Loucy (cell line): ENCODE results near the gene APPBP2.

Source experiments
- EZH2phosphoT487 ChIP-seq: fragments of 200-600 bp; IDR thresholded peaks from 2 replicates; pipeline ENCODE4 v1.6.1; 2018; ENCODE audit warnings: antibody characterized with exemption, mild to moderate bottlenecking, moderate library complexity, borderline replicate concordance
- TF ChIP-seq, protein P1 (sequence below): fragments of 200-600 bp; sonication (generic); conservative IDR thresholded peaks from 2 replicates; pipeline ENCODE4 v1.5.1; 2014; ENCODE audit warnings: mild to moderate bottlenecking, antibody characterized with exemption, low read length

GRCh38 chr17:60554377-60554788, 28.3 kb upstream of the APPBP2 start:
- TF ChIP-seq, protein P1, sequence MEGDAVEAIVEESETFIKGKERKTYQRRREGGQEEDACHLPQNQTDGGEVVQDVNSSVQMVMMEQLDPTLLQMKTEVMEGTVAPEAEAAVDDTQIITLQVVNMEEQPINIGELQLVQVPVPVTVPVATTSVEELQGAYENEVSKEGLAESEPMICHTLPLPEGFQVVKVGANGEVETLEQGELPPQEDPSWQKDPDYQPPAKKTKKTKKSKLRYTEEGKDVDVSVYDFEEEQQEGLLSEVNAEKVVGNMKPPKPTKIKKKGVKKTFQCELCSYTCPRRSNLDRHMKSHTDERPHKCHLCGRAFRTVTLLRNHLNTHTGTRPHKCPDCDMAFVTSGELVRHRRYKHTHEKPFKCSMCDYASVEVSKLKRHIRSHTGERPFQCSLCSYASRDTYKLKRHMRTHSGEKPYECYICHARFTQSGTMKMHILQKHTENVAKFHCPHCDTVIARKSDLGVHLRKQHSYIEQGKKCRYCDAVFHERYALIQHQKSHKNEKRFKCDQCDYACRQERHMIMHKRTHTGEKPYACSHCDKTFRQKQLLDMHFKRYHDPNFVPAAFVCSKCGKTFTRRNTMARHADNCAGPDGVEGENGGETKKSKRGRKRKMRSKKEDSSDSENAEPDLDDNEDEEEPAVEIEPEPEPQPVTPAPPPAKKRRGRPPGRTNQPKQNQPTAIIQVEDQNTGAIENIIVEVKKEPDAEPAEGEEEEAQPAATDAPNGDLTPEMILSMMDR: no peak
- TF ChIP-seq EZH2phosphoT487: no peak
